Endothelial cell of umbilical vein (primary cell): ENCODE data around the gene DCLK2. TPM values are rescaled to one million over a fixed set of nuclear protein-coding genes. Genes with fewer than 3 reads are reported as not detected.

Source experiments
- BruUV-seq: library from RNA; stranded (reverse); fragments of 400-500 nt; replicated peaks from 2 replicates; lab custom pipeline; 2021; lab: Mats Ljungman, UMichigan
- CTCF ChIA-PET: fragments of 300-600, 350-600 bp; sonication (Branson Sonifier 250); formaldehyde crosslinking; loops from one replicate; lab custom pipeline; 2021; ENCODE audit warnings: antibody characterized with exemption, inconsistent platforms; lab: Charles Lee
- POLR2A ChIA-PET: fragments of 300-600, 350-600 bp; sonication (Branson Sonifier 250); formaldehyde crosslinking; loops from one replicate; lab custom pipeline; 2021; ENCODE audit warnings: antibody characterized with exemption, inconsistent platforms; lab: Charles Lee
- DNase-seq: peaks from one replicate; pipeline ENCODE4 v3.0.0-alpha.2; 2011; ENCODE audit warnings: low read depth, low spot score
- FAIRE-seq: peaks from 2 replicates; lab custom pipeline; 2011; peaks lifted over from hg19 to GRCh38; lab: Jason Lieb, UNC
- H2AFZ ChIP-seq: 2 replicates; pipeline ENCODE4 v1.6.0; 2012; ENCODE audit warnings: low read depth, low read length, control low read depth, inconsistent platforms
- H3K27ac ChIP-seq: 2 replicates; pipeline ENCODE4 v1.5.1; 2011; ENCODE audit warnings: low read depth, mild to moderate bottlenecking, control low read depth, low read length, moderate library complexity; ENCODE audit not compliant: insufficient read depth
- H3K27me3 ChIP-seq, 2 experiments: 2 replicates each; pipeline versions ENCODE4 v1.6.0 to v1.6.1; 2011; ENCODE audit warnings: low read length in 2 of 2, mixed read lengths in 1 of 2; ENCODE audit not compliant: control insufficient read depth in 2 of 2, insufficient read depth in 2 of 2
- H3K36me3 ChIP-seq, 2 experiments: 2 replicates in 1 of 2; 3 replicates in 1 of 2; pipeline ENCODE4 v1.5.1; 2011; ENCODE audit warnings: low read length in 2 of 2, mild to moderate bottlenecking in 1 of 2, moderate library complexity in 1 of 2; ENCODE audit not compliant: control insufficient read depth in 2 of 2, insufficient read depth in 2 of 2; ENCODE audit errors: extremely low read depth in 1 of 2
- H3K4me1 ChIP-seq: 3 replicates; pipeline ENCODE4 v1.5.1; 2011; ENCODE audit warnings: mild to moderate bottlenecking, low read length; ENCODE audit not compliant: control insufficient read depth, insufficient read depth; ENCODE audit errors: extremely low read depth
- H3K4me2 ChIP-seq: 2 replicates; pipeline ENCODE4 v1.6.1; 2011; ENCODE audit warnings: low read length, control low read depth, mixed read lengths; ENCODE audit not compliant: insufficient read depth
- H3K4me3 ChIP-seq, 3 experiments: fragments of 200-600 bp in 1 of 3; sonication (generic), shearing (Covaris generic) in 1 of 3; replicated peaks in 1 of 3; 2 replicates each; pipeline ENCODE4 v1.5.1; 2011 to 2016; ENCODE audit warnings: control low read depth in 3 of 3, low read length in 3 of 3, mild to moderate bottlenecking in 2 of 3, inconsistent platforms in 1 of 3, low read depth in 1 of 3, moderate library complexity in 1 of 3; ENCODE audit not compliant: insufficient read depth in 1 of 3
- H3K79me2 ChIP-seq: 2 replicates; pipeline ENCODE4 v1.6.0; 2012; ENCODE audit warnings: low read length, inconsistent platforms; ENCODE audit not compliant: control insufficient read depth, insufficient read depth
- H3K9ac ChIP-seq: replicated peaks from 2 replicates; pipeline ENCODE3; 2011; ENCODE audit warnings: low read length, control low read depth; ENCODE audit not compliant: insufficient read depth; ENCODE audit errors: extremely low read depth
- H3K9me1 ChIP-seq: replicated peaks from 3 replicates; pipeline ENCODE4 v1.6.0; 2011; ENCODE audit warnings: mild to moderate bottlenecking, low read length; ENCODE audit not compliant: control insufficient read depth, insufficient read depth; ENCODE audit errors: extremely low read depth
- H3K9me3 ChIP-seq: replicated peaks from 2 replicates; pipeline ENCODE4 v1.5.1; 2012; ENCODE audit warnings: low read length, inconsistent platforms; ENCODE audit not compliant: control insufficient read depth, insufficient read depth
- H4K20me1 ChIP-seq: replicated peaks from 2 replicates; pipeline ENCODE3; 2011; ENCODE audit warnings: mild to moderate bottlenecking, low read length; ENCODE audit not compliant: control insufficient read depth, insufficient read depth; ENCODE audit errors: extremely low read depth
- CTCF ChIP-seq, 2 donors: IDR thresholded peaks; 1 replicate in 1 of 2; 2 replicates in 1 of 2; pipeline ENCODE4 v1.5.1; 2011; ENCODE audit warnings: low read length in 2 of 2, mild to moderate bottlenecking in 2 of 2, moderate library complexity in 2 of 2, control low read depth in 1 of 2, inconsistent platforms in 1 of 2, low read depth in 1 of 2; ENCODE audit not compliant: insufficient read depth in 1 of 2; ENCODE audit errors: extremely low read depth in 1 of 2
- EZH2 ChIP-seq: IDR thresholded peaks from 2 replicates; pipeline ENCODE4 v1.6.1; 2012; ENCODE audit warnings: borderline replicate concordance, low read depth, mild to moderate bottlenecking, moderate library complexity, low read length, inconsistent platforms; ENCODE audit not compliant: severe bottlenecking
- FOS ChIP-seq: IDR thresholded peaks from 2 replicates; pipeline ENCODE4 v1.6.1; 2011; ENCODE audit warnings: mild to moderate bottlenecking, low read length, moderate library complexity, borderline replicate concordance; ENCODE audit not compliant: insufficient read depth
- GATA2 ChIP-seq: IDR thresholded peaks from 2 replicates; pipeline ENCODE4 v1.7.0; 2011; ENCODE audit warnings: low read depth, mild to moderate bottlenecking, moderate library complexity, mixed read lengths, low read length; ENCODE audit not compliant: insufficient read length, insufficient read depth
- JUN ChIP-seq: IDR thresholded peaks from 2 replicates; pipeline ENCODE4 v1.6.1; 2011; ENCODE audit warnings: borderline replicate concordance, low read depth; ENCODE audit not compliant: insufficient read length, insufficient read depth
- MAX ChIP-seq: IDR thresholded peaks from 2 replicates; pipeline ENCODE4 v1.6.1; 2011; ENCODE audit not compliant: insufficient read depth, insufficient read length
- MYC ChIP-seq: IDR thresholded peaks from one replicate; pipeline ENCODE4 v1.6.1; 2011; ENCODE audit warnings: mild to moderate bottlenecking, low read depth, low read length
- POLR2A ChIP-seq: IDR thresholded peaks from 2 replicates; pipeline ENCODE4 v1.6.1; 2012; ENCODE audit warnings: low read depth, mild to moderate bottlenecking, control low read depth, low read length
- POLR2AphosphoS5 ChIP-seq: IDR thresholded peaks from 2 replicates; pipeline ENCODE4 v1.6.1; 2012; ENCODE audit warnings: low read depth, mild to moderate bottlenecking, control low read depth, low read length, moderate library complexity; ENCODE audit not compliant: insufficient read depth
- dilution Hi-C: fragments of 300-500 bp; cut with MboI; formaldehyde crosslinking; loops from one replicate; pipeline ENCODE4 v1.15.0; 2019; ENCODE audit warnings: low sequenced_read_pairs; ENCODE audit not compliant: extremely low pct_ligation_motif_present
- intact Hi-C: fragments of 100-400 bp; cut with micrococcal nuclease; formaldehyde crosslinking; loops from one replicate; pipeline ENCODE4 v1.10.0; 2022
- polyA plus RNA-seq, 4 experiments: library from polyadenylated mRNA; depleted of rRNA in 3 of 4; stranded (reverse) in 3 of 4; unstranded in 1 of 4; fragments of >200 nt; gene quantifications; 2 replicates each; pipeline versions ENCODE4 v1.2.1 to v1.2.3, GENCODE V29; 2011 to 2012; ENCODE audit warnings: missing spikeins in 1 of 4
- total RNA-seq: library from RNA; stranded (reverse); gene quantifications from 2 replicates; pipeline ENCODE4 v1.2.3, GENCODE V29; 2021

Gene DCLK2
- total and polyA plus RNA-seq, 2 donors (not counting 3 experiments of a cell fraction or from before 2014, with no cell fraction given): 1.7 to 4.7 TPM

GRCh38 chr4:150173432-150173861, 95.2 kb downstream of the DCLK2 start:
- dilution Hi-C loops: no loop called here
- peaks cover 19% of the 10 kb centered on the region for H3K4me1 ChIP-seq
- no peaks in the 10 kb centered on the region for H4K20me1 ChIP-seq
- no peaks in the 10 kb centered on the region for H3K9me1 ChIP-seq
- no peaks in the 10 kb centered on the region for H3K9me3 ChIP-seq
- CTCF ChIA-PET: interaction anchor here (0.8 to 1.7 kb wide), 7 partner anchors 8 to 95 kb away, joined by 3 to 9 read pairs (median 4); partner anchors contain the start of gene DCLK2
- DNase-seq: peak; percentile 76
- no peaks in the 10 kb centered on the region for H3K27me3 ChIP-seq
- intact Hi-C loops: loop anchor here (5.0 kb wide), 1 partner anchor 64 kb away; no protein-coding TSS in a partner anchor
- BruUV-seq: TSS peak; percentile 96
- POLR2A ChIA-PET: no interaction called here
- H2AFZ ChIP-seq: peak overlapping the region; percentile 19
- H3K4me2 ChIP-seq: peak overlapping the region; percentile 35
- no peak overlapping the region for H3K4me3 ChIP-seq
- TF ChIP-seq MAX: no peak
- TF ChIP-seq POLR2A: no peak
- no peak for TF ChIP-seq CTCF (IDR thresholded peaks at IDR 0.05; ENCODE audit: extremely low read depth in 1 of 2, insufficient read depth in 1 of 2, low read depth in 1 of 2, low read length in 2 of 2)
- no peak for TF ChIP-seq GATA2
- no peak for TF ChIP-seq MYC
- no peak for TF ChIP-seq POLR2AphosphoS5
- TF ChIP-seq FOS: no peak
- no peak for TF ChIP-seq JUN
- TF ChIP-seq EZH2: no peak
- peak; percentile 71 for FAIRE-seq
- H3K9ac ChIP-seq: no peak overlapping the region
- no peaks in the 10 kb centered on the region for H3K79me2 ChIP-seq
- H3K36me3 ChIP-seq: no peaks in the 10 kb centered on the region
- H3K27ac ChIP-seq: peak overlapping the region; percentile 65
